Effector CD4-positive, alpha-beta T cell (primary cell): ENCODE measurements around the gene HIVEP3.
"Not testable (repeated sequence)": the region's sequence is repeated elsewhere in the genome, so short reads cannot be mapped to it uniquely, and the experiment has no call there.

ENCODE experiments used
- DNase-seq: peaks from one replicate; pipeline ENCODE4 v3.0.0-alpha.2; 2020

Gene HIVEP3

GRCh38 chr1:41573785-41574713 lies 344.7 kb downstream of the HIVEP3 start:
- peak; percentile 71 for DNase-seq

DNA sequence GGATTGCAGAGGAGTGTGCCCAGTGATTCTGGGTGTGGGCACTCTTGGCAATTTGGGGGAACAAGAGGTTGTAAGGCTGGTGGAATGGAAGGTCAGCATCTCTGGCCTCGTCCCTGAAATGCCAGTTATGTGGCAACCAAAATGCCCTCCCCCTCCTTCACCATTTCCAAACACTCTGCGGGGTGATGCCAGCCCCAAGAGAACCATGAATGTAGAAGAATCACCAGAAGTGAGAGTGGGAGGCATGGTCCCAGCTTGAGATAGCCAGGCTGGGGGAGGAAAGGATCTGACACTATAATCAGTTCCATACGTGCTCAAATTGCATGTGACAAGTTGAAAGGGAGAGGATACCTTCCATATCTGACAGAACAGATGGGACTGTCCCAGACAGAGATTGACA lies 345.5 kb downstream of the HIVEP3 start:
- DNase-seq, result no peak

- DNase-seq, result no peak
These were observed 346.5 kb downstream of the HIVEP3 start for GRCh38 chr1:41572224-41572623.

DNA sequence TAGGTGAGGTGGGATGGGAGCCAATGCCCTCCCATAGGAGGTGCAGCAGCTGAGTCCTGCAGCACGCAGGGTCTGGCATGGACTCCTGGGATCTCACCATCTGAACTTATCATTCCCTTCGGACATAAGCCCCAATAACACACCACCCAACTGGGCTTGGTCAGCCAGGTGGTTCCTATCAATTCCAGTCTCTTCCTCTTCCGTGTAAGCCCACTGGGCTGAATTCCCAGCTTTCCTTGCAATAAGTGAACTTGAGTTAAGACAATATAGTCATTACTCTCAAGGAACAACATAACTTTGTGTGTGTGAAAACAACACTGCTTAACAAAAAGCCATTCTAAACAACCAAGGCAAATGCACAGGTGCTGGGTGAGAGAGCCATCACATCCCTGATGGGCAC lies 347.7 kb downstream of the HIVEP3 start:
- DNase-seq, result no peak

DNA sequence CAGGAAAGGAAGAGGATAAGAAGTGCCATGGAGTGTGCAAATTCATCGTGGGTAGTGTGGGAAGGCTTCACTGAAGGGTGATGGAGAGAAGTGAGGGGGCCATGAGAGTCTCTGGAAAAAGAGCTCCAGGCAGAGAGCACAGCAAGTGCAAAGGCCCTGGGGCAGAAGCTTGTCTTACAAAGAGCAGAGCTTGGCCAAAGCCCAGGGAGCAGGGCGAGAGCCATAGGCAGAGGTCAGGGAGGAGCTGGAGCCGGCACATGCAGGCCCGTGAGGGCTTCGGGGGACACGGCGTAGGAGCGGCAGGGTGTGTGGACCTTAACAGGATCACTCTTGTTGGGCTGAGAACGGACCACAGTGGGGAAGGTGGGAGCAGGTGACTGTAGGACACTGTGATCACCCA lies 350.5 kb downstream of the HIVEP3 start:
- no peak for DNase-seq

GRCh38 chr1:41566969-41567368 lies 351.8 kb downstream of the HIVEP3 start:
- DNase-seq, result no peak

- DNase-seq, result no peak
These were observed 352.3 kb downstream of the HIVEP3 start for GRCh38 chr1:41566274-41566885.

GRCh38 chr1:41564741-41565475 lies 353.8 kb downstream of the HIVEP3 start:
- no peak for DNase-seq

DNA sequence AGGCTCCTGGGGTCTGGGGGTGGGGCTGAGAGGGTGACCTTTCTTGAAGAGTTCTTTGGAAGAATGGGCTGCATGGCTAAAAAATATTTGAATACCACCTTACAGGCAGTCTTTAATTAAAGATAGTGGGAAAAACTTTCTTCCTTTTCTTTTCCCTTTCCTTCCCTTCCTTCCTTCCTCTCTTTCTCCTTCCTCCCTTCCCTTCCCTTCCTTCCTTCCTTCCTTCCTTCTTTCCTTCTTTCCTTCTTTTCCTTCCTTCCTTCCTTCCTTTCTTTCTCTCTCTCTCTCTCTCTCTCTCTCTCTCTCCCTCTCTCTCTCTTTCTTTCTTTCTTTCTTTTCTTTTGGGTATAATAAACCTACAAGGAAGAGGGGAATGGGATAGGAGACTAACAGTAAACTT lies 356.4 kb downstream of the HIVEP3 start:
- DNase-seq, result no peak

DNA sequence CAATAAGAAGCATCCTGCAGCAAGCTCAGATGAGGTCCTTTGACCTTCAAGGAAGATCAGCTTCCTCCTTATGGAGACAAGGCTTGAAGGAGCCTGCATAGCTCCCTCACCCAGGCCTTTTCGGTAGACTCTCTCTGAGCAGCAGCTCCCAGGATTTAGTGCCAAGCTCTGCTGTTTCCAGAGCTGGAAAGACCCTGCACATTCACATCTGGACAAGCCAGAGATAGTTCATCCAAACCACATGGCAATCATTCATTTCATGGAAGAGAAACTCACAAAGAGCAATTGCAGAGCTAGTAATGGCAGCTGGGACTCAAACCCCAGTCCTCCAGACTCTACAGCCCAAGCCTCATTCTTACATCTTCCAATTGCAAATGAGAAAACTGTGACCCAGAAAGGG lies 357.8 kb downstream of the HIVEP3 start:
- DNase-seq, result no peak

GRCh38 chr1:41560496-41560895 lies 358.2 kb downstream of the HIVEP3 start:
- DNase-seq, result no peak

DNA sequence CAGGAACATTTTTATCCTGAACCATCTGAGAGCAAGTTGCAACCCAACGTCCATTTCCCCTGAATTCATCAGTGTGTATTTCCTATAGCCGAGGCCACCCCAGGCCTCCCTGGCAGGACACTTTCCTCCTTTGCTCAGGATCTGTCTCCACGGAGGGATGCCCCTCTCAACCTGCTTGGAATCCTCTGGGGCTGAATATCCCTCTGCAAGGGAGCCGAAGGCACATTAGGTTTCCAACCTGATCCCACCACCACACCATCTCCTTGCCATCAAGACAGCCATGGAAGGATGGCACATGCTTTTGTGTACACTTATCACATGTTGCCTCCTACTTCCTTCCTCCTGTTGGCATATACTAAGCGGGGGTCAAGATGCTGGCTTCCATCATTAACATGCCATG lies 359.4 kb downstream of the HIVEP3 start:
- no peak for DNase-seq

GRCh38 chr1:41558761-41559171 lies 360.0 kb downstream of the HIVEP3 start:
- DNase-seq, result no peak

- DNase-seq, result no peak
These were observed 360.8 kb downstream of the HIVEP3 start for GRCh38 chr1:41557751-41558455.

DNA sequence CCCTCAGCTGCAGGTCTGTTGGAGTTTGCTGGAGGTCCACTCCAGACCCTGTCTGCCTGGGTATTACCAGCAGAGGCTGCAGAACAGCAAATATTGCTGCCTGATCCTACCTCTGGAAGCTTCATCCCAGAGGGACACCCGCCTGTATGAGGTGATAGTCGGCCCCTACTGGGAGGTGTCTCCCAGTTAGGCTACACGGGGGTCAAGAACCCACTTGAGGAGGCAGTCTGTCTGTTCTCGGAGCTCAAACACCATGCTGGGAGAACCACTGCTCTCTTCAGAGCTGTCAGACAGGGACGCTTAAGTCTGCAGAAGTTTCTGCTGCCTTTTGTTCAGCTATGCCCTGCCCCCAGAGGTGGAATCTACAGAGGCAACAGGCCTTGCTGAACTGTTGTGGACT lies 364.0 kb downstream of the HIVEP3 start:
- DNase-seq, result not testable (repeated sequence)

DNA sequence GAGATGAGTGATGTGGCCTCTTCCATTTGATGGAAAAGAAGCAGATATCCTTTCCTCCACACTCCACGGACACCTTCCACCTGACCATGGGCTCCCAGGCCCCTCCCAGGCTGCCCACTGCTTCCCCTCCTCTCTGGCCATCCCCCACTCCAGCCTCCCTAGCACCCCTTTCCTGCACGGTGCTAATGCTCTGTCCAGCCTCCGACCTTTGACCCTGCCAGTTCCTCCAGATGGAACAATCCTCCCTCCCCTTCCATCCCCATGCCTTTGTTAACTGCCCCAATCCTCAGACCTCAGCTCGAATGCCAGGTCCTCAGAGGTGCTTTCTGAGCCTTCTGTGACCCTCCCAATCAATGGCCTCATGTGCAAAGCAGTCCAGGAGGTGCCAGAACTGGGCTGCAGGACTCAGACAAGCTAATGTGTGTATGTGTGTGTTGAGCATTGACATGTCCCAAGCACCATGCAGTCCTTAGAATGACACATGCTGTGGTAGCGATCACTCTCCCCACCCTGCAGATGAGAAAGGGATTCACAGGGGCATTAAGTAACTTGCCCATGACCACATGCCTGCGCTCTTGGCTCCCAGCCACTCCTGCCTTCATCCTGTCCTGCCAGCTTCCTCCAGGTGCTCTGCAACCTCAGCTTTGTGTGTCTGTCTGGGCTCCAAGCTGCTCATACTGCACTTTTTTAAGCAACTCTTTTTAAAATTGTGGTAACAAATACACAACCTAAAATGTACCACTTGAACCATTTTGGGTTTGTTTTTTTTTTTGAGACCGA lies 370.8 kb downstream of the HIVEP3 start:
- DNase-seq, result no peak

- no peak for DNase-seq
These were observed 371.4 kb downstream of the HIVEP3 start for GRCh38 chr1:41547336-41547735.

DNA sequence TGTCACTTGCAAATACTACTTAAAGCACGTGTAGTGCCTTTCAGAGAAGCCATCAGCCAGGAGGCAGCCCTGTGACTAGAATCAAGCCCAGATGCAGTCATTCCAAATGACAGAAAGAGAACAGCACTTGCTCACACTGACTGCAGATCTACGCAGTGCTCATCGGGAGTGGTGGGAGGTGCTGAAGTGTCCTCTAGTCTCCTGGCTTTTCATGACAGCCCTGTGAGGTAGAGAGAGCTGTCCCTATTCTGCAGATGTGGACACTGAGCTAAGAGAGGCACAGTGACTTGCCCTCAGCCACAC lies 371.9 kb downstream of the HIVEP3 start:
- no peak for DNase-seq

DNA sequence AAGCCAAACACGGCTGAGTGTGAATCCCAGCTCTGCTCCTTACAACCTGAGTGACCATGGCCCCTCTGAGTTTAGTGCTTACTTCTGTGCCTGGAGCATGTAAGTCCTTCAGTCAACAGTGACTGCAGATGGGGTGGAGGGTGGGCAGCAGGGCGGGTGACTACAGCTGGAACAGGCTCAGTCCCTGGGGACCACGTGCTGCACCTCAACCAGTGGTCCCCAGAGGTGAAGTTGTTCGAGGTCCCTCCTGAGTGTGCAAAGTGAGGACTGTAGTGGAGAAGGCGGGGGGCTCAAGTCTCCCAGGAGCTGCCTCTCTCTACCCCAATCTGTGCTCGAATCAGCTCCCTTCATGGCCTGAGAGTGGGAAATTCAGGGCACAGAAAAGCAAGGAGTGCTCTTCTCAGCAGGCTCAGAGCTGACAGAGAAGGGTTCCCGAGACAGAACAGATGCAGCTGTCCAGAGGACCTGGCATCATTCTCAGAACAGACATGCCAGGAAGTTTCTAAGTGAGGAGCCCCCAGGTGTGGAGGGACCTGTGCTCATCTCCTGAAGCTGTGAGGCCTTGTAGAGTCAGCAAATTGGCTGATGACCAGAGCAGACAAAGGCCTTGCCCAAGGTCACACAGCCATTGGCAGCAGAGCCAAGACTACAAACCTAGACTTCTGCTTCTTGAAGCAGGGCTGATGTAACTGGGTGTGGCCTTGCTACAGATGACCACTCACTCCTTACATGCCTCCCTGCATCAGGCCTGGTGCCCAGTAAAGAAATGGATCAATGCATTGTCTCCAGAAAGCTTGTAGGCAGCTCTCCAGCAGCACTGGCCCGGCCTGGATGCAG lies 372.5 kb downstream of the HIVEP3 start:
- no peak for DNase-seq

GRCh38 chr1:41542196-41542930 lies 376.4 kb downstream of the HIVEP3 start:
- DNase-seq, result no peak

GRCh38 chr1:41541592-41541952 lies 377.1 kb downstream of the HIVEP3 start:
- no peak for DNase-seq
